ENCODE measurements around the gene RAPGEF2.

DNA sequence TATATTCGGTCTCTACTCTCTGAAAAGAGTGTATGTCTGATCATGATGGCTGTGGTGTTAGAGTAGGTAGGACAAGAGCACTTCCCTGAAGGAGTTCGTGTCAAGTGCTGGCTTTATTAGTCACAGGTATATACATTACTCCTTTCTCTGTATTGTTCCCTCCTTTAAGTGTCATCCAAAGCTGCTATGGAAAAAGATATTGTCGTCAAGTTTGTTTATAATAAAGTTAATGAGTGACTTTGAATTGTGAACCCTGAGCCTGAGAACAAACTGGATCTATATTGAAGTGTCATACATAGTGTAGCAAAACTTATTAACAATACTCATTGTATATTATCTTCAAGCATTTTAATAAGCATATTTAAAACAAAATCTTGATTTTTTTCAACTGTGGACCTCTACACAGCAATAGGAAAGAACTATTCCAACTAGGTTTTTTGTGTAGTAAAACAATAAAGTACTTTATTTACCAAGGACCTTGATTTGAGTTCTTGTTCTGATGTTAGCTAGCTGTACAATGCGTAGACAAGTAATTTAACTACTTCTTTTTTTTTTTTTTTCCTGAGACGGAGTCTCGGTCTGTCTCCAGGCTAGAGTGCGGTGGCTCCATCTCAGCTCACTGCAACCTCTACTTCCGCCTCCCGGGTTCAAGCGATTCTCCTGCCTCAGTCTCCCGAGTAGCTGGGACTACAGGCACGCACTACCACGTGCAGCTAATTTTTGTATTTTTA is 177.7 kb downstream of the RAPGEF2 start:
- TF ChIP-seq, protein P1, sequence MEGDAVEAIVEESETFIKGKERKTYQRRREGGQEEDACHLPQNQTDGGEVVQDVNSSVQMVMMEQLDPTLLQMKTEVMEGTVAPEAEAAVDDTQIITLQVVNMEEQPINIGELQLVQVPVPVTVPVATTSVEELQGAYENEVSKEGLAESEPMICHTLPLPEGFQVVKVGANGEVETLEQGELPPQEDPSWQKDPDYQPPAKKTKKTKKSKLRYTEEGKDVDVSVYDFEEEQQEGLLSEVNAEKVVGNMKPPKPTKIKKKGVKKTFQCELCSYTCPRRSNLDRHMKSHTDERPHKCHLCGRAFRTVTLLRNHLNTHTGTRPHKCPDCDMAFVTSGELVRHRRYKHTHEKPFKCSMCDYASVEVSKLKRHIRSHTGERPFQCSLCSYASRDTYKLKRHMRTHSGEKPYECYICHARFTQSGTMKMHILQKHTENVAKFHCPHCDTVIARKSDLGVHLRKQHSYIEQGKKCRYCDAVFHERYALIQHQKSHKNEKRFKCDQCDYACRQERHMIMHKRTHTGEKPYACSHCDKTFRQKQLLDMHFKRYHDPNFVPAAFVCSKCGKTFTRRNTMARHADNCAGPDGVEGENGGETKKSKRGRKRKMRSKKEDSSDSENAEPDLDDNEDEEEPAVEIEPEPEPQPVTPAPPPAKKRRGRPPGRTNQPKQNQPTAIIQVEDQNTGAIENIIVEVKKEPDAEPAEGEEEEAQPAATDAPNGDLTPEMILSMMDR (IDR thresholded peaks at IDR 0.05), result no peak
- no peak for TF ChIP-seq POLR2A (IDR thresholded peaks at IDR 0.05)

Measured in thyroid gland (tissue), 4 donors.